HEK293 (cell line): ENCODE results near the gene UBE3C.
A peak's percentile ranks its signal among the peaks of the same experiment; 100 is the strongest.
"Not testable (repeated sequence)": the region's sequence is repeated elsewhere in the genome, so short reads cannot be mapped to it uniquely, and the experiment has no call there.

Source experiments
- CTCF ChIA-PET: fragments of 350-600 bp; formaldehyde crosslinking; extraction: SDS; loops from one replicate; lab custom pipeline; 2021; ENCODE audit warnings: antibody characterized with exemption; lab: Yijun Ruan, JAX
- POLR2A ChIA-PET: fragments of 300-600 bp; formaldehyde crosslinking; extraction: SDS; loops from one replicate; lab custom pipeline; 2020; ENCODE audit warnings: antibody characterized with exemption, inconsistent platforms; lab: Yijun Ruan, JAX
- H3K27ac ChIP-seq: fragments of 200-500 bp; sonication (Bioruptor generic); 2 replicates; pipeline ENCODE4 v1.5.1; 2014; ENCODE audit warnings: low read depth, low read length, control low read depth, inconsistent platforms; ENCODE audit errors: extremely low read depth
- H3K36me3 ChIP-seq, 2 experiments: fragments of 200-500 bp in 1 of 2; sonication (Bioruptor generic) in 1 of 2; 1 replicate in 1 of 2; 2 replicates in 1 of 2; pipeline ENCODE4 v1.5.1; 2014 to 2017; ENCODE audit warnings: inconsistent platforms in 2 of 2, low read length in 2 of 2; ENCODE audit not compliant: control insufficient read depth in 2 of 2, insufficient read depth in 1 of 2
- H3K4me1 ChIP-seq: fragments of 200-500 bp; sonication (Bioruptor generic); 2 replicates; pipeline ENCODE4 v1.5.1; 2014; ENCODE audit warnings: mild to moderate bottlenecking, low read length, inconsistent platforms; ENCODE audit not compliant: control insufficient read depth, insufficient read depth
- H3K4me3 ChIP-seq: 2 replicates; pipeline ENCODE4 v1.5.1; 2011; ENCODE audit warnings: low read depth, mild to moderate bottlenecking, control low read depth, low read length, moderate library complexity
- H3K9me3 ChIP-seq: fragments of 200-500 bp; sonication (Bioruptor generic); 2 replicates; pipeline ENCODE4 v1.5.1; 2014; ENCODE audit warnings: low read depth, low read length, inconsistent platforms; ENCODE audit not compliant: control insufficient read depth, insufficient read depth
- FEZF1 ChIP-seq: fragments of 450-650 bp; formaldehyde crosslinking; IDR thresholded peaks from 2 replicates; pipeline ENCODE4 v1.5.1; 2016; ENCODE audit warnings: missing biosample characterization, missing genetic modification characterization
- TCF7L2 ChIP-seq: IDR thresholded peaks from 2 replicates; pipeline ENCODE4 v1.6.1; 2011; ENCODE audit warnings: low read depth, mild to moderate bottlenecking, inconsistent platforms, low read length, moderate library complexity, borderline replicate concordance
- ZBTB21 ChIP-seq: fragments of 450-650 bp; formaldehyde crosslinking; IDR thresholded peaks from 2 replicates; pipeline ENCODE4 v1.5.1; 2017; ENCODE audit warnings: missing biosample characterization, missing genetic modification characterization
- ZNF10 ChIP-seq: fragments of 450-650 bp; formaldehyde crosslinking; IDR thresholded peaks from 2 replicates; pipeline ENCODE4 v1.5.1; 2017; ENCODE audit warnings: missing biosample characterization, missing genetic modification characterization
- ZNF138 ChIP-seq: fragments of 450-650 bp; formaldehyde crosslinking; IDR thresholded peaks from 2 replicates; pipeline ENCODE4 v1.5.1; 2016; ENCODE audit warnings: missing biosample characterization, missing genetic modification characterization, borderline replicate concordance
- ZNF184 ChIP-seq: fragments of 450-650 bp; IDR thresholded peaks from 2 replicates; pipeline ENCODE4 v1.5.1; 2018; ENCODE audit warnings: missing biosample characterization, mild to moderate bottlenecking, missing genetic modification characterization
- ZNF221 ChIP-seq: fragments of 450-650 bp; formaldehyde crosslinking; IDR thresholded peaks from 2 replicates; pipeline ENCODE4 v1.5.1; 2017; ENCODE audit warnings: missing biosample characterization, missing genetic modification characterization, borderline replicate concordance
- ZNF311 ChIP-seq: fragments of 450-650 bp; formaldehyde crosslinking; IDR thresholded peaks from 2 replicates; pipeline ENCODE4 v1.5.1; 2017; ENCODE audit warnings: missing biosample characterization, missing genetic modification characterization, borderline replicate concordance
- ZNF366 ChIP-seq: fragments of 450-650 bp; formaldehyde crosslinking; conservative IDR thresholded peaks from 2 replicates; pipeline ENCODE4 v1.5.1; 2016; ENCODE audit warnings: missing biosample characterization, missing genetic modification characterization
- ZNF37A ChIP-seq: fragments of 450-650 bp; IDR thresholded peaks from 2 replicates; pipeline ENCODE4 v1.5.1; 2018; ENCODE audit warnings: missing biosample characterization, missing genetic modification characterization
- ZNF530 ChIP-seq: fragments of 450-650 bp; formaldehyde crosslinking; IDR thresholded peaks from 2 replicates; pipeline ENCODE4 v1.5.1; 2016; ENCODE audit warnings: low read depth, missing biosample characterization, missing genetic modification characterization
- ZNF654 ChIP-seq: fragments of 450-650 bp; formaldehyde crosslinking; IDR thresholded peaks from 2 replicates; pipeline ENCODE4 v1.5.1; 2016; ENCODE audit warnings: low read depth, missing biosample characterization, missing genetic modification characterization
- ZNF664 ChIP-seq: fragments of 450-650 bp; formaldehyde crosslinking; IDR thresholded peaks from 2 replicates; pipeline ENCODE4 v1.5.1; 2016; ENCODE audit warnings: missing biosample characterization, missing genetic modification characterization
- ZNF707 ChIP-seq: fragments of 450-650 bp; formaldehyde crosslinking; IDR thresholded peaks from 2 replicates; pipeline ENCODE4 v1.5.1; 2016; ENCODE audit warnings: missing biosample characterization, missing genetic modification characterization
- TF ChIP-seq, protein P1 (sequence below): fragments of 450-650 bp; formaldehyde crosslinking; IDR thresholded peaks from 2 replicates; pipeline ENCODE4 v1.5.1; 2016; ENCODE audit warnings: missing biosample characterization, missing genetic modification characterization
- TF ChIP-seq, protein P2 (sequence below): fragments of 450-650 bp; formaldehyde crosslinking; IDR thresholded peaks from 2 replicates; pipeline ENCODE4 v1.5.1; 2016; ENCODE audit warnings: missing biosample characterization, missing genetic modification characterization
- TF ChIP-seq, protein P3 (sequence below): fragments of 450-650 bp; formaldehyde crosslinking; IDR thresholded peaks from 2 replicates; pipeline ENCODE4 v1.5.1; 2016; ENCODE audit warnings: missing biosample characterization, missing genetic modification characterization

UBE3C gene

DNA sequence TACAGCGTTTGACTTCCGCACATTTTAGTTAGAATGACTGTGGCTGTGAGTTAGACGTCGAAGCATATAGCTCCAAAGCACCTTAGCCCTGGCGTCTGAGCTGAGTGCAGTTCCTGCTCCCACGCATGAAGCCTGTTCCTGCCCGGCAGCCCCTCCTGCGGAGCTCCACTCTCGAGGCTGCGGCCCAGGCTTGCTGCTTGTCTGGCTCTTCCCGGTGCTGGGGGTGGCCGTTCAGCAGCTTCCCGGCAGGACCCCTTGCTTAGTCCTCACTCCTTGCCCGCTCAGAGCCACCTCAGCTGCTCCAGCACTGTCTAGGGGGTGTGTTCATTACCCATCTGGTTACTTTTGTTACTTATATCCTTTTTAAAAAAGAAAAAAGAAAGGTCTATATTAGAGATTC, 109.9 kb downstream of the UBE3C start:
- CTCF ChIA-PET = interaction anchor here (0.6 to 3.4 kb wide), 5 partner anchors 11 to 25 kb away, joined by 3 to 9 read pairs (median 5); no protein-coding TSS in a partner anchor
- Histone ChIP-seq H3K4me3 (no peak overlapping the region), H3K27ac (no peak overlapping the region), H3K36me3 (peaks cover 0 to 67% of the 10 kb centered on the region in 2 experiments; a peak in 2 of 3 replicates), H3K4me1 (no peaks in the 10 kb centered on the region), H3K9me3 (no peaks in the 10 kb centered on the region)
- no peak for TF ChIP-seq ZNF184 (tag by site-specific recombination)
- TF ChIP-seq ZNF10 (tag by site-specific recombination) = no peak
- TF ChIP-seq FEZF1 (tag by site-specific recombination) = no peak
- no peak for TF ChIP-seq ZNF138 (tag by site-specific recombination)
- no peak for TF ChIP-seq ZNF221 (tag by site-specific recombination)
- TF ChIP-seq ZNF530 (tag by site-specific recombination) = no peak
- TF ChIP-seq ZBTB21 (tag by site-specific recombination) = no peak
- no peak for TF ChIP-seq ZNF37A
- TF ChIP-seq TCF7L2 = no peak
- TF ChIP-seq ZNF664 (tag by site-specific recombination) = no peak
- POLR2A ChIA-PET = no interaction called here

DNA sequence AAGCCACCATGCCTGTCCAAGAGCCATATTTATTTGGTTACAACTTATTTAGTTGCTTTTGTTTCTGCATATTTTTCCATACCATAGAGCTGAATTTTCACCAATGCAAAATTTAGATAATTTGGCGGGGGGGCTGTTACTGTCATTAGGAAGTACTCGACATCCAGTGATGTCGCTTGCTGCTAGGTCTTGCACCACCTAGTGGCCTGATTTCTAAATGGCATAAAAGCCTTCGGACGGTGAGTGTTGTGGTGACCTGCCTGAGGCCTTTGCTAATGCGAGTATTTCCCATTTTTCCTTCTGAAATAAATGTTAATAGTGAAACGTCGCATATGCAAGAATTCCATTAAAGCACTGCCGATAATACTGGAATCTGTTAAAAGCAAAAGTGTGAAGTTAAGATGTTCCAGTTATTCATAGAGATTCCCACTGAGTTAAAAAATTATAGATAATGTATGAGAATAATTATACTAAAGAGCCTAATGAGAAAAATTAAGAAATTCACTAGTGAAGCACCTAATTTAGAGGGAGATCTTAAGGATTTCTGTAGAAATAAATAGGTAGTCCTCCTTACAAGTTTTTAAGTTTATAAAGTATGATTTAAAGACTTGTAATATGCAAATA, 112.0 kb downstream of the UBE3C start:
- POLR2A ChIA-PET = no interaction called here
- CTCF ChIA-PET = interaction anchor here (0.5 to 3.4 kb wide), 16 partner anchors 9 to 598 kb away, joined by 3 to 9 read pairs (median 4); partner anchors contain the start of gene LMBR1

DNA sequence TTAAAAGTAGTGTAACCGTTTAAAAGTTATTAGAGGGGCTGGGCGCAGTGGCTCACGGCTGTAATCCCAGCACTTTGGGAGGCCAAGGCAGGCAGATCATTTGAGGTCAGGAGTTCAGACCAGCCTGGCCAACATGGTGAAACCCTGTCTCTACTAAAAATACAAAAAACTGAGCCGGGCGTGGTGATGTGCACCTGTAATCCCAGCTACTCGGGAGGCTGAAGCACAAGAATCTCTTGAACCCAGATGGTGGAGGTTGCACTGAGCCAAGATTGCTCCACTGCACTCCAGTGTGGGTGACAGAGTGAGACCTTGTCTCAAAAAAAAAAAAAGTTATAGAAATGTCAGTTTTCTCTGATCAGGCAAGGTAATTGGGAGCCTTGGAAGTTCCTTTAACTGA, 113.1 kb downstream of the UBE3C start:
- H3K36me3 ChIP-seq = peaks cover 20 to 80% of the 10 kb centered on the region in 2 experiments
- POLR2A ChIA-PET = not testable (repeated sequence)

More for the DNA sequence above, 112.0 kb downstream of the UBE3C start:
- Histone ChIP-seq H3K4me1 (no peaks in the 10 kb centered on the region), H3K27ac (no peak overlapping the region), H3K4me3 (no peak overlapping the region), H3K36me3 (peaks cover 15 to 78% of the 10 kb centered on the region in 2 experiments), H3K9me3 (no peaks in the 10 kb centered on the region)
- TF ChIP-seq ZNF654 (tag by site-specific recombination) (peak; percentile 47), ZNF366 (tag by site-specific recombination) (no peak)
- TF ChIP-seq, protein P1, sequence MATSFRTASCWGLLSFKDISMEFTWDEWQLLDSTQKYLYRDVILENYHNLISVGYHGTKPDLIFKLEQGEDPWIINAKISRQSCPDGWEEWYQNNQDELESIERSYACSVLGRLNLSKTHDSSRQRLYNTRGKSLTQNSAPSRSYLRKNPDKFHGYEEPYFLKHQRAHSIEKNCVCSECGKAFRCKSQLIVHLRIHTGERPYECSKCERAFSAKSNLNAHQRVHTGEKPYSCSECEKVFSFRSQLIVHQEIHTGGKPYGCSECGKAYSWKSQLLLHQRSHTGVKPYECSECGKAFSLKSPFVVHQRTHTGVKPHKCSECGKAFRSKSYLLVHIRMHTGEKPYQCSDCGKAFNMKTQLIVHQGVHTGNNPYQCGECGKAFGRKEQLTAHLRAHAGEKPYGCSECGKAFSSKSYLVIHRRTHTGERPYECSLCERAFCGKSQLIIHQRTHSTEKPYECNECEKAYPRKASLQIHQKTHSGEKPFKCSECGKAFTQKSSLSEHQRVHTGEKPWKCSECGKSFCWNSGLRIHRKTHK = no peak
- TF ChIP-seq, protein P2, sequence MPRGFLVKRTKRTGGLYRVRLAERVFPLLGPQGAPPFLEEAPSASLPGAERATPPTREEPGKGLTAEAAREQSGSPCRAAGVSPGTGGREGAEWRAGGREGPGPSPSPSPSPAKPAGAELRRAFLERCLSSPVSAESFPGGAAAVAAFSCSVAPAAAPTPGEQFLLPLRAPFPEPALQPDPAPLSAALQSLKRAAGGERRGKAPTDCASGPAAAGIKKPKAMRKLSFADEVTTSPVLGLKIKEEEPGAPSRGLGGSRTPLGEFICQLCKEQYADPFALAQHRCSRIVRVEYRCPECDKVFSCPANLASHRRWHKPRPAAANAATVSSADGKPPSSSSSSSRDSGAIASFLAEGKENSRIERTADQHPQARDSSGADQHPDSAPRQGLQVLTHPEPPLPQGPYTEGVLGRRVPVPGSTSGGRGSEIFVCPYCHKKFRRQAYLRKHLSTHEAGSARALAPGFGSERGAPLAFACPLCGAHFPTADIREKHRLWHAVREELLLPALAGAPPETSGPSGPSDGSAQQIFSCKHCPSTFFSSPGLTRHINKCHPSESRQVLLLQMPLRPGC (tag by site-specific recombination) = no peak

DNA sequence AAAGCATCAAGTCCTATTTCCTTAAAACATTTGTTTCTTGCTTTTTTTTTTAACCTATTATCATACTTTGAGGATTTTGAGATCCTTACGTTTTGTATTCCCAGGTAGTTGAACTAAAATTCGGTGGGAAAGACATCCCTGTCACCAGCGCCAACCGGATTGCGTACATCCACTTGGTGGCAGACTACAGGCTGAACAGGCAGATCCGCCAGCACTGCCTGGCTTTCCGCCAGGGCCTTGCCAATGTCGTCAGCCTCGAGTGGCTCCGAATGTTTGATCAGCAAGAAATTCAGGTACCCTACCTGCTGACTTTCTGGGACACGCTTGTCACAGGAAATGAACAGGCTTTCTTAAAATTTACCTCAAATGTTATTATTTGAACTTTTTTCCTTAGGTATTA, 115.1 kb downstream of the UBE3C start:
- Histone ChIP-seq H3K4me1 (no peaks in the 10 kb centered on the region), H3K36me3 (peaks cover 37 to 85% of the 10 kb centered on the region in 2 experiments), H3K27ac (no peak overlapping the region), H3K4me3 (no peak overlapping the region), H3K9me3 (no peaks in the 10 kb centered on the region)
- TF ChIP-seq ZNF311 (tag by site-specific recombination) (no peak), ZNF707 (tag by site-specific recombination) (no peak)
- TF ChIP-seq, protein P3, sequence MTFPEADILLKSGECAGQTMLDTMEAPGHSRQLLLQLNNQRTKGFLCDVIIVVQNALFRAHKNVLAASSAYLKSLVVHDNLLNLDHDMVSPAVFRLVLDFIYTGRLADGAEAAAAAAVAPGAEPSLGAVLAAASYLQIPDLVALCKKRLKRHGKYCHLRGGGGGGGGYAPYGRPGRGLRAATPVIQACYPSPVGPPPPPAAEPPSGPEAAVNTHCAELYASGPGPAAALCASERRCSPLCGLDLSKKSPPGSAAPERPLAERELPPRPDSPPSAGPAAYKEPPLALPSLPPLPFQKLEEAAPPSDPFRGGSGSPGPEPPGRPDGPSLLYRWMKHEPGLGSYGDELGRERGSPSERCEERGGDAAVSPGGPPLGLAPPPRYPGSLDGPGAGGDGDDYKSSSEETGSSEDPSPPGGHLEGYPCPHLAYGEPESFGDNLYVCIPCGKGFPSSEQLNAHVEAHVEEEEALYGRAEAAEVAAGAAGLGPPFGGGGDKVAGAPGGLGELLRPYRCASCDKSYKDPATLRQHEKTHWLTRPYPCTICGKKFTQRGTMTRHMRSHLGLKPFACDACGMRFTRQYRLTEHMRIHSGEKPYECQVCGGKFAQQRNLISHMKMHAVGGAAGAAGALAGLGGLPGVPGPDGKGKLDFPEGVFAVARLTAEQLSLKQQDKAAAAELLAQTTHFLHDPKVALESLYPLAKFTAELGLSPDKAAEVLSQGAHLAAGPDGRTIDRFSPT (tag by site-specific recombination) = no peak
- POLR2A ChIA-PET = no interaction called here
- CTCF ChIA-PET = interaction anchor here (0.9 kb wide), 1 partner anchor 38 kb away, joined by 8 read pairs; no protein-coding TSS in a partner anchor

More for the DNA sequence above, 113.1 kb downstream of the UBE3C start:
- not testable (repeated sequence) for H3K4me1 ChIP-seq, H3K27ac ChIP-seq, H3K4me3 ChIP-seq, H3K9me3 ChIP-seq
- CTCF ChIA-PET = interaction anchor here (3.4 kb wide), 1 partner anchor 22 kb away, joined by 9 read pairs; no protein-coding TSS in a partner anchor

DNA sequence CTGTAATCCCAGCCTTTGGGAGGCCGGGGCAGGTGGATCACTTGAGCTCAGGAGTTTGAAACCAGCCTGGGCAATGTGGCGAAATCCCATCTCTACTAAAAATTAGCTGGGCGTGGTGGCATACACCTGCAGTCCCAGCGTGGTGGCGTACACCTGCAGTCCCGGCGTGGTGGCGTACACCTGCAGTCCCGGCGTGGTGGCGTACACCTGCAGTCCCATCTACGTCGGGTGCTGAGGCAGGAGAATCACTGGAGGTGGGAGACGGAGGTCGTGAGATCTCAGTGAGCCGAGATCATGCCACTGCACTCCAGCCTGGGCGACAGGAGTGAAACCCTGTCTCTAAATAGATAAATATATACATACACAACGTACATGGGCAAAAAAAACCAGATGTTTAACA, 116.1 kb downstream of the UBE3C start:
- H3K36me3 ChIP-seq = peaks cover 37 to 85% of the 10 kb centered on the region in 2 experiments
- H3K4me3 ChIP-seq, H3K4me1 ChIP-seq, H3K9me3 ChIP-seq, H3K27ac ChIP-seq, POLR2A ChIA-PET: not testable (repeated sequence)
- CTCF ChIA-PET = interaction anchor here (0.9 kb wide), 1 partner anchor 39 kb away, joined by 8 read pairs; no protein-coding TSS in a partner anchor
